ENCODE measurements around the gene DRAM1.
A peak's percentile ranks its signal among the peaks of the same experiment; 100 is the strongest.

The DRAM1 gene

GRCh38 chr12:101942250-101942605, 64.8 kb downstream of the DRAM1 start:
- no peak for DNase-seq

DNA sequence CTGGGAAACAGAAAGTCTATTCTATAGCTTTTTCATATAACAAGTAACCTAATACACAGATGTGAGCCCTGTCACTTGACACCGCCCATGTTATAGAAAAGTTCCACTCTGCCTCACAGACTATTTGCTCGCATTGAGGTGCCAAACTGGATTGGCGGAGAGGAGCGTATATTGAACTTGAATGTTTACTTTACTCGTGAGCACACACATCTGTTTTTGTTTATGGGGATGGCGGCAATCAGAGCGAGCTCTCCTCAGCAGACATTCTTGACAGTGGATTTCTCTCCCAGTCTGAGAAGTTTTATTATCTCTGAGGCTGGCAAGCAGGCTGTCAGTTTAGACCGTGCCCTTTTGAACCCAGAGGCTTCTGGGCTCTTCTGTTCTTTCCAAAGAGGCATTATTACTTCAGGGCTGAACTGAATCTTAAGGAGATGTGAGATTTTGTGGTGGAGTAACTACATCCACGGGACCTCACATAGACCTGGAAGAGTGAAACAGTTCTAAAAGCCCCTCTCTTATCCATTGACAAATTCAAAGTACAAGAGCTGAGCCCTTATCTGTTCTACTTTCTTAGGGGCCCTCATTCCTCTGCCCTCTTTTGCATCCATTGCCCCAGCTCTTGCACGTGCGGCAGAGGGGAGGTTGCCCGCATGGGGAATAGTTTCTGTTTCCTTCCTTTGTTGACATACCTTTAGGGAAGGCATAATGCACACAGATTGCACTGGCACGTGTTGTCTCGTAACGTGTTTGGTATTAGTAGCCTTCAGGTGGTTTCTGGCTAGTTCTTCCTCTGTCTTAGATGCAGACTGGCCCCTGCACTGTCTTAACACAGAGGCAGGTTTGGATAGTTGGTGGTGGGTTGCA, 68.2 kb downstream of the DRAM1 start:
- DNase-seq = no peak

- no peak for DNase-seq
Observed at GRCh38 chr12:101946233-101946611, 68.8 kb downstream of the DRAM1 start.

GRCh38 chr12:101947316-101947715, 69.9 kb downstream of the DRAM1 start:
- DNase-seq = no peak

DNA sequence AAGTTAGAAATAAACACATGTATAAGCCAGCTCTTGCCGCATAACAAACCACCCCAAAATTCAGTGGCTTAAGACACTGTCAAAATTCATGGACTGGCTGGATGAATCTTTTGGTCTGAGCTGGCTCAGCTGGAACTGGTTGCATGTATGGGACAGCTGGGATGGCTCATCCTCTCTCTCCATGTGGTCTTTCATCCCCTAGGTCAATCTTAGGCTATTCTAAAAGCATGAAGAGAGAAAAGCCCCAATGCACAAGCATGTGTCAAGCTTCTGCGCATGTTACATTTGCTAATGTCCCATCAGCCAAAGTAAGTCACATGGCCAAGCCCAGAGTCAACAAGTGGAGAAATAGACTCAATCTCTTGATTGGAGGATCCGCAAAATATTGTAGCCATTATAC, 71.0 kb downstream of the DRAM1 start:
- no peak for DNase-seq

DNA sequence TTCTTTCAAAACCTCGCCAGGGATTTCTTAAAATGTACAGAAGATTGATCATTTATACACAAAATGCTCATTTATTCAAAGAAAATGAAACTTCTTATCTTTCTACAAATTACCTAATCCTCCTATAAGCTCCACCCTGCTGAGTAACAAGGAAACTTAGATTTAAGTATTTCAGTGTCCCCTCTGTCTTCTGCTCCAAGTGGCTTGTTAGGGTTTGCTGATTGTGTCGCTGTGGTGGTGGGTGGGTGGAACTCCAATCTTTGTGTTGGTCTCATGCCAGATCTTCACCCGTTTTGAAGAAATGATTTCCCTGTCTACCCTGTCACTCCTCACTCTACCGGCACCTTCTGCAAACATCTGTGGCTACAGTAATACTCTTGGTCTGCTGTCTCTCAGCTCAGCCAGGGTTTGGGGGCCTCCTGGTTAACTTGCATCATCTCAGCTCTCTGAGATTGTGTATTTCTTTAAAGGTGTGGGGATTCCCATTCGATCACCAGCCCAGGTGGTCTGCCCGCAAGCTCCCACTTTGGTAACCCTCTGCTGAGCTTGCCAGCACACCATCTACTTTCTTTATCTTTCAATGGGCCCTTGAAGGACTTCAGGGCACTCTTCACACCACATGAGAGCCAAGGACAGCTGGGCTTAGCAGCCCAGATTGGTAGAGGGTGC, 73.8 kb downstream of the DRAM1 start:
- no peak for DNase-seq

DNA sequence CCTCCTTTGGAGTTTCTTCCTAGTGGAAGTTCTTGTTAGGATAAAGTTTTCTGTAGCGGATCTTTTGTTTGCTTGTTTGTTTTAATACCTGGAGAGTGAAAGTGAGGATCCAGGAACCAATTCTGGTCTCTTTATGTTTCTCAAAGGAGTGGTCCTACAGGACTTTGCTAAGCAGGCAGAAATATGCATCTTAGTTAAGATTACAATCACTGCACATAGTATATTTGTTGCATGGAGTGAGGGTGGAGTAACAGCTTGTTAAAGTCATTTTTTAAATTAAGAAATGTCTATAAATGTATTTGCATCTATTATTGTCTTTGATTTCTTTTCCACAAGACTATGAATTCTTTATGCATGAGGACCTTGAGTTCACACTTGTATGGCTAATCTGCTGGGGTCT, 76.7 kb downstream of the DRAM1 start:
- DNase-seq = no peak

GRCh38 chr12:101954676-101955075, 77.3 kb downstream of the DRAM1 start:
- DNase-seq = no peak

- DNase-seq = no peak
Observed at GRCh38 chr12:101957252-101957959, 80.0 kb downstream of the DRAM1 start.

GRCh38 chr12:101959607-101960006, 82.2 kb downstream of the DRAM1 start:
- no peak for DNase-seq

DNA sequence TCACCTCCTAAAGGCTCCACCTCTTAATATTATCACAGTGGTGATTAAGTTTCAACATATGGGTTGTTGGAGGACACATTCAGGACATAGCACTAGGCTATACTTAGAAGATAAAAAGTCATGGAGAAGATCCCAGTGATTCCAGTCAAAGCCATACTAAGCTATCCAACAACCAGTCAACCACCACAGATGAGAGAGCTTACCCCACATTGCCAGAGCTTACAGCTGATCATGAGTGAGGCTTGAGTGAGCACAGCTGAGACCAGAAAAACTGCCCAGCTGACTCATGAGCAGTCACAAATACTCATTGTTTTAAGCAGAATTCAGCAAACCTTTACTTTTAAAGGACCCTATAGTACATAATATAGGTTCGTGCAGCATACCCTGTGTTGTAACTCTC, 85.1 kb downstream of the DRAM1 start:
- no peak for DNase-seq

DNA sequence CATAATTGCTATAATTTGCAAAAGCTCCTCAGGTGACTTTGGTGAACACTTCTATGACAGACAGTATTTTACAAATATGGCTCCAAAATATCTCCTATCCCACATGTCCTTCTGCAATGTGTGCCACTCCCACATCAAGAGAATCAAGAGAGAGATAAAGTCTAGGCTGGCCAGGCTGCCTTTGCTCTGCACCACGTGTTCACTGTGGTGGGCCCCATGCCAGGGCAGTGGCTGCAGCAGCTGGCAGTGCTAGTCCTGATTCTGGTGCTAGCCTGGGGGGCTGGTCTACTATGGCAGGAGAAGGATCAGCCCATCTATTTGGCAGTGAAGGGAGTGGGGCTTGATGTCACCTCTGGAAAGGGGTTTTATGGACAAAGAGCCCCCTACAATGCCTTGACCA, 86.3 kb downstream of the DRAM1 start:
- DNase-seq = no peak

DNA sequence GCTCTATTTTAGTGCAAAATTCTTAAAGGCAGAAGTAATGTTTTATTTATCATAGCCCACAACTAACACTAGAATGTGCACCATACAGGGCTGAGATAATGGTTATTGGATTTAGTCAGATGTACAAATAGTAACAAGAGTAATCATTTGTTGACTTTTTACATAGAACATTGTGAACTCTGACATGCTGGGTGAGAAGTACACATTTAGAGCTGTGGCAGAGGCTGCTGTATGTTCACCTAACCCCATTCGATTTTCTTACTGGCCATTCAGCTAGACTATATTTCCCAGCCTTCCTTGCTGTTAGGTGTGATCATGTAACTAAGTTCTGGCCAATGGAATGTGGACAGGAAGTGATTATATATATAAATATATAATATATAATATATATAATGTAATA, 89.1 kb downstream of the DRAM1 start:
- DNase-seq = no peak

- DNase-seq = peak; percentile 35
Observed at GRCh38 chr12:101967506-101967905, 90.1 kb downstream of the DRAM1 start.

- DNase-seq = peak; percentile 13
Observed at GRCh38 chr12:101968770-101969169, 91.4 kb downstream of the DRAM1 start.
